GM18868 (cell line): ENCODE results near the gene RPTOR.
"Not testable (repeated sequence)": the region's sequence is repeated elsewhere in the genome, so short reads cannot be mapped to it uniquely, and the experiment has no call there.

Source experiments
- ATAC-seq: cut with Tn5 transposase; IDR thresholded peaks from one replicate; pipeline ENCODE4 v1.9.1; 2021; ENCODE audit warnings: mild to moderate bottlenecking, moderate library complexity; ENCODE audit not compliant: unreplicated experiment

RPTOR gene

DNA sequence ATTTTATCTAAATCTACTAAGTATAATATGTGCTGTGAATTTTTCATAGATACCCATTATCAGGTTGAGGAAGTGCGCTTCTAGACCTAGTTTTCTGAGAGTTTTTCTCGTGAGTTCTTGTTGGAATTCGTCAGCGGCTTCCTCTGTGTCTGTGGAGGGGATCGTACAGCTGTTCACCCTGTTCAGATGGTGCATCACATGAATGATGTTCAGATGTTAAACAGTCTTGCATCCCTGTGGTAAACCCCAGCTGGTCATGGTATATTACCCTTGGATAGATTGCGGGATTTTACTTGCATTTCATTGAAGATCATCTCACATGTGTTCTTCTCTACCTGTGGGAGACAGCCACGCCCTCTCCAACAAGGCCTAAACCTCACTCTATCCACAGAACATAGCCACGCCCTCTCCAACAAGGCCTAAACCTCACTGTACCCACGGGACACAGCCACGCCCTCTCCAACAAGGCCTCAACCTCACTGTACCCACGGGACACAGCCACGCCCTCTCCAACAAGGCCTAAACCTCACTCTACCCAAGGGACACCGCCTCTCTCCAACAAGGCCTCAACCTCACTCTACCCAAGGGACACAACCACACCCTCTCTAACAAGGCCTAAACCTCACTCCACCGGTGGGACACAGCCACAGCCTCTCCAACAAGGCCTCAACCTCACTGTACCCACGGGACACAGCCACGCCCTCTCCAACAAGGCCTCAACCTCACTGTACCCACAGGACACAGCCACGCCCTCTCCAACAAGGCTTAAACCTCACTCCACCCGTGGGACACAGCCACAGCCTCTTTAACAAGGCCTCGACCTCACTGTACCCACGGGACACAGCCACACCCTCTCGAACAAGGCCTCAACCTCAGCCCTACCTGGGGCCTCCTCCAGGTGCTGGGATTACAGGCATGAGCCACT is 266.8 kb downstream of the RPTOR start:
- no peak for ATAC-seq

GRCh38 chr17:80812362-80813088 is 267.9 kb downstream of the RPTOR start:
- ATAC-seq: no peak

DNA sequence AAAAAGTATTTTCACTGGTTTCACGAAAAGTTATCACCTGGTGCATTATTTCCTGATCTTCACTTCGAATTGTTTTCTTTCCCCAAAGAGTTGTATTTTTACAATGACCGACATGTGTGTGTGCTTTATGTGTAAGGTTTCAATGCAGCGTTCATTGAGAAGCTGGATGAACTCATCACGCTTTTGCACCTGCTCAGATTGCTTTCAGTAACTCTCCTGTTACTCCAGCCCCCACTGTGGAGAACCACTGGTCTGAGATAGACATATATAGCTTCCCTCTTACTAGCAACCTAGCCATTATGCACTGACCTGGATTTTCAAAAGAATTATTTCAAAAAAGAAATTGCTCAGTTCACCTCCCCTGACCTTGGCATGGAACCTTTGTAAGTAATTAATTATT is 268.7 kb downstream of the RPTOR start:
- no peak for ATAC-seq

- ATAC-seq: no peak
These were observed 269.9 kb downstream of the RPTOR start for GRCh38 chr17:80814491-80814890.

GRCh38 chr17:80815151-80815681 is 270.6 kb downstream of the RPTOR start:
- ATAC-seq: no peak

- not testable (repeated sequence) for ATAC-seq
These were observed 271.1 kb downstream of the RPTOR start for GRCh38 chr17:80815718-80816117.

DNA sequence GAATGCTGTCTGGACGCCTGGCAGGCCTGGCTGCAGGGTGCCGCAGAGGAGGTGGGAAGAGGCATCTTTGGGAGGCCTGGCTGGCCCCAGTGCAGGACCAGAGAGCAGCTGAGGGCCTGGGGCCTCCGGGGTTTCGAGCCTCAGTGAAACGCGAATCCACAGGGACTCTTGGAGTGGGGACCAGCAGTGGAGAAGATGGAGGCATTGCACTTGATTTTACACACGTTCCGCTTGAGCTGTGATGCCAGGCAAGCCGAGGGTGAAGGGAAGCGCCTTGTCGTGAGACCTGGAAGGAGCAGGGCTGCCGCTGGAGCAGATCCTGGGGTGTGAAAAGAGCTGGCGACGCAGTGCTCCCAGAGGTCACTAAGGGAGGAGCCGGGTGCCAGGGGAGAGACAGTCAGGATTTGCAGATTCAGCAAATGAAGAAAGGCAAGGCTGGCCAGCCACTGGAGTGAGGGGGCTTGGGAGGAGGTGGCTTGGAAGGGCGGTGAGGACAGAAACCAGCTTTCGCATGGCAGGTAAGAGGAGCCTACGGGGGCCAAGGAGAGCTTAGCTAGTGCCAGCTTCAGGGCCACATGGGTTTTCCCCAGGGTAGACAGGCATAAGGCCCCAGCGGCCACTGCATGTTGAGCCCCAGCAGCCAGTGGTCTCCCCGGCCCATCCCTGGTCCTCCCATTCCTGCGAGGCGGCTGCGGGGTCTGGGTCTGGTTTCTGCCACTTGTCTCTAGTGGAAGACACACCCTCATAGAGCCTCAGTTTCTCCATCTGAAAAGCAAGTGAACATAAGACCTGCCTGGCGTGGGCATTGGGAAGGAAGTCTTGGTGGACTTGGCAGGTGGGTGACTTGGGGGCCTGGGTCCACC is 271.8 kb downstream of the RPTOR start:
- no peak for ATAC-seq

- ATAC-seq: no peak
These were observed 272.7 kb downstream of the RPTOR start for GRCh38 chr17:80817321-80817845.

- no peak for ATAC-seq
These were observed 273.2 kb downstream of the RPTOR start for GRCh38 chr17:80817861-80818260.

DNA sequence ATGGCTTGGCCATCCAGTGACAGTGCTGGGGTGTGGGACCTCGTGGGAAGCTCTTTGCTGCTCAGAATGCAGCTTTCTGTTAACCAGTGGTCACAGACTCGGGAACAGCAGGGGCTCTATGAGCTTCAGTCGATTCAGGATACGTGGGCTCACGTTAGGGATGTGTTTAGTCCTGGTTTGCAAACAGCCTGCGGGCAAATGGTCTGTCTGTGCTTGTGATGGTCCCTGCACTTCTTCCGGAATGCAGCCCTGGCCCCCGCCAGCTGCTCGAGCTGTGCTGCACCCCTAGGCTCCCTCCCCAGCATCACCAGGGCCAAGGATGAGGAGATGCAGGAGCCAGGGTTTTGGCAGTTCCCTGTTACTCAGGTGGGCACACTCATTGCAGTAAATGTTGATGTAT is 274.2 kb downstream of the RPTOR start:
- no peak for ATAC-seq

DNA sequence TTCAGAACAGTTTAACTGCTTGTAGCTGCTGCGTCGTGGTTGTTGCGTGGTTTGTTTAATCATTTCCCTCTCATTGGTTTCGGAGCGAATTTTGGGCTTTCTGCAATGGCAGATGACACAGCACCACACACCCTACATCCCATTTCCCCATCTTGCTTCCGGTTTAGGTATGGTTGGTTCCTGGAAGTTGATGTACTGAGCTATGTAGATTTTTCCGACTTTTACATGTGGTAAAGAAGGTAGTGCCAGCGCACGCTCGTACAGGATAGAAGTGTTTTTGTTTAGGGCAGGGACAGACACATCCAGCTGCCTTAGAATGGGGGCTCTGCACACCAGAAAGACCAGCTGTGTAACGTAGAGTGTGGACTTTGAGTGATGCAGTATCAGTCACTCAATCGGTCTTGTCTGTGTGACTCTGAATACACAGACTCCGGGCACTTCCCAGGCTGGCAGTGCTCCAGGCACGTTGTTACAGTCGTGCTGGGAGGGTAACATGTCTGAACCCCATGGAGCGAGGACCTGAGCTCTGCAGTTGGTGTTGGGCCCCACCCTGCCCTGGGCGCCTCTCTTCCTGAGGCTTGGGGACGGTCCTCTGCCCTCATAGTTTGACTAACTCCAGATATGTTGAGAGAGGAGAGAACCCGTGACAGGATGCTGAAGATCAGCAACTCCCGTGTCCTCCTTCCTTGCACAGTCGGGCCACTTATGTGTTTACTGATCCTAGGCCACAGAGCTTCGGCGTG is 275.0 kb downstream of the RPTOR start:
- ATAC-seq: no peak

DNA sequence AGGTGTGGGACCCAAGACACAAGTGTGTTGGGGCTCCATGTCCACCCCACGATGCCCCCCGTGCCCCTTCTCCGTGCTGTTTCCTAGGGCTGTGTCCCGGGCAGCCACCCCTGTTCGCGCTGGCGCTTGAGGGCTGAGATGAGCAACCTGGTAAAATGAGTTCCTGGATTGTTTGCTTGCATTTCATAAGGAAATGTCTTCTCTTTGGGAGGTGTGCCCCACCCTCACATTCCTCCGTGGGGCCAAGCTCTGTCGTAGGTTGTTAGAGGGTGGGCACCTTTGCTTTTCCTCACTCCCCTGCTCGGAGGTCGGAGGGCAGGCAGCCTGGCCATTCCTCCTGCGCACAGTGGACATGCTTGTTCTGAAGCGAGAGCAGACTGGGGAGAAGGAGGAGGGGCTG is 275.7 kb downstream of the RPTOR start:
- ATAC-seq: no peak

- ATAC-seq: no peak
These were observed 276.9 kb downstream of the RPTOR start for GRCh38 chr17:80821546-80821945.

- no peak for ATAC-seq
These were observed 277.5 kb downstream of the RPTOR start for GRCh38 chr17:80822021-80822699.

- ATAC-seq: no peak
These were observed 278.2 kb downstream of the RPTOR start for GRCh38 chr17:80822700-80823410.

DNA sequence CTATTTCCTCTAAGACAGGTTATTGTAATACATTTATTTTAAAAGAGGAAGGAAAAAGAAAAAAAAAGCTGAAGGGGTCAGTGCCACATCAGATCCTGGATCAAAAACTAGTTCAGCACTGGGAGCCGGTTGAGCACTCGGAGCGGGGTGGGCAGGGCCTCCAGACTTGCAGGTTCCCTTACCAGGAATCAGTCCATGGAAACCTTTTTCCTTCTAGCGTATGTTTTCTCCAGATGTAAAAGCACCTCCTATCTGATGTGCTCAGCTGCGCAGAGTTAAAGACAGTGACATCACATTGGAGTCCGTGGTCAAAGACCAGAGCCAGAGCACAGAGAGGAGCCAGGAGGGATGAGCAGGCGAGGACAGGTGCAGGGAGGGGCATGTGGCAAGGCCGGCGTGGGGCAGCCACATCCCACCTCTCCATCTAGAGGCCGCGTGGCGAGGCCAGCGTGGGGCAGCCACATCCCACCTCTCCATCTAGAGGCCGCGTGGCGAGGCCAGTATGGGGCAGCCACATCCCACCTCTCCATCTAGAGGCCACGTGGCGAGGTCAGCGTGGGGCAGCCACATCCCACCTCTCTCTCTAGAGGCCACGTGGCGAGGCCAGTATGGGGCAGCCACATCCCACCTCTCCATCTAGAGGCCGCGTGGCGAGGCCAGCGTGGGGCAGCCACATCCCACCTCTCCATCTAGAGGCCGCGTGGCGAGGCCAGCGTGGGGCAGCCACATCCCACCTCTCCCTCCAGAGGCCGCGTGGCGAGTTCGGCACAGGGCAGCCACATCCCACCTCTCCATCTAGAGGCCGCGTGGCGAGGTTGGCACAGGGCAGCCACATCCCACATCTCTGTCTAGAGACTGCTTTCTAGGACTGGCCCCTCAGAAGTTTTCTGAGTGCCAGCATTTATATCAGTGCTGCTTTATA is 280.2 kb downstream of the RPTOR start:
- no peak for ATAC-seq

GRCh38 chr17:80825471-80826345 is 281.1 kb downstream of the RPTOR start:
- ATAC-seq: no peak
